Omental fat pad (tissue), 4 donors: ENCODE measurements around the gene EVA1C. TPM values are rescaled to one million over a fixed set of nuclear protein-coding genes. Genes with fewer than 3 reads are reported as not detected.
A peak's percentile ranks its signal among the peaks of the same experiment; 100 is the strongest.
"Not testable (repeated sequence)": the region's sequence is repeated elsewhere in the genome, so short reads cannot be mapped to it uniquely, and the experiment has no call there.

Source experiments
- ATAC-seq: fragments of 150-250 bp; one replicate; pipeline ENCODE4 v1.9.1; 2016; ENCODE audit warnings: mild to moderate bottlenecking, moderate library complexity; ENCODE audit not compliant: low FRiP score
- DNase-seq: peaks from one replicate; pipeline ENCODE4 v3.0.0-alpha.2; 2019; ENCODE audit warnings: low spot score
- total RNA-seq, 4 donors: library from RNA; depleted of rRNA; stranded (reverse); fragments of >200 nt; gene quantifications; one replicate each; pipeline ENCODE4 v1.1.0, GENCODE V29; 2016
- TF ChIP-seq, protein P1 (sequence below), 3 donors: fragments of 450-650 bp; IDR thresholded peaks; one replicate each; pipeline ENCODE4 v1.5.1; 2016 to 2017; ENCODE audit warnings: antibody characterized with exemption in 3 of 3, mild to moderate bottlenecking in 3 of 3, moderate library complexity in 2 of 3

The EVA1C gene
- total RNA-seq, 4 donors from 2014 or later: 41.1 to 108 (median 75.9) TPM

DNA sequence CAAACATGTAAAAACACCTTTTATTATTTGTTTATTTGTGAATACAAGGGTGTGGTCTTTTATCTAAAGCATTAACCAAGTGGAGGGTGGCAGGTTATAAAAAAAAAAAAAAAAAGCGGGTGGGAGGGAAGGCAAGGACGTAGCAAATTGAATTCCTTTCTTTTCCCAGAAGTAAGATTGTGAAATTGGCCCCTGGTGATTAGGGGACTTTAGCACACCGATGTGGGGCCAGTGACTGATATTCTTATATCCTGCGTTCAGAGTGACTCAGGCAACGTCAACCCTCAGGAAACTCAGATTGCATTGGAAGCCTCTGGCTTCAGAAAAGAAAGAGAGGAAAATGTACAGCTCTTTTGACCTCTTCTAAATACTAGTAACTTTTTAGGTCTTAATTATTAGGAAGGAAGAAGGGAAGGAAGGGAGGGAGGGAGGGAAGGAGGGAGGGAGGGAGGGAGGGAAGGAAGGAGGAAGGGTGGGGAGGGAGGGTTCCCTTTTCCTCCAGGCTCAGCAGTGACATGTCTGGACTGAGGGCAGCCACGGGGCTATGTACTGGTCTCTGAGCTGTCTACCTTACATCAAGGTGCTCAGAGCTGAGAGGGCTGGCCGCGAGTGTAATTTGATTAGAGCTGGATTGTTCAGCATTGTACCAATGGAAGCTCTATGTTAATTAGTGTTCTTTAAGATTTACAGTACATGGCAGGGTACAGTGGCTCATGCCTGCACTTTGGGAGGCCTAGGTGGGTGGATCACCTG, 30.2 kb downstream of the EVA1C start:
- TF ChIP-seq, protein P1, sequence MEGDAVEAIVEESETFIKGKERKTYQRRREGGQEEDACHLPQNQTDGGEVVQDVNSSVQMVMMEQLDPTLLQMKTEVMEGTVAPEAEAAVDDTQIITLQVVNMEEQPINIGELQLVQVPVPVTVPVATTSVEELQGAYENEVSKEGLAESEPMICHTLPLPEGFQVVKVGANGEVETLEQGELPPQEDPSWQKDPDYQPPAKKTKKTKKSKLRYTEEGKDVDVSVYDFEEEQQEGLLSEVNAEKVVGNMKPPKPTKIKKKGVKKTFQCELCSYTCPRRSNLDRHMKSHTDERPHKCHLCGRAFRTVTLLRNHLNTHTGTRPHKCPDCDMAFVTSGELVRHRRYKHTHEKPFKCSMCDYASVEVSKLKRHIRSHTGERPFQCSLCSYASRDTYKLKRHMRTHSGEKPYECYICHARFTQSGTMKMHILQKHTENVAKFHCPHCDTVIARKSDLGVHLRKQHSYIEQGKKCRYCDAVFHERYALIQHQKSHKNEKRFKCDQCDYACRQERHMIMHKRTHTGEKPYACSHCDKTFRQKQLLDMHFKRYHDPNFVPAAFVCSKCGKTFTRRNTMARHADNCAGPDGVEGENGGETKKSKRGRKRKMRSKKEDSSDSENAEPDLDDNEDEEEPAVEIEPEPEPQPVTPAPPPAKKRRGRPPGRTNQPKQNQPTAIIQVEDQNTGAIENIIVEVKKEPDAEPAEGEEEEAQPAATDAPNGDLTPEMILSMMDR (IDR thresholded peaks at IDR 0.05): no peak
- DNase-seq (no peak), ATAC-seq (peak; percentile 72)

- DNase-seq: no peak
- ATAC-seq: no peak
- TF ChIP-seq, protein P1 (IDR thresholded peaks at IDR 0.05): no peak
Observed at GRCh38 chr21:32445101-32445500, 32.6 kb downstream of the EVA1C start.

GRCh38 chr21:32446440-32446839, 33.9 kb downstream of the EVA1C start:
- not testable (repeated sequence) for DNase-seq
- peak; percentile 35 for ATAC-seq

DNA sequence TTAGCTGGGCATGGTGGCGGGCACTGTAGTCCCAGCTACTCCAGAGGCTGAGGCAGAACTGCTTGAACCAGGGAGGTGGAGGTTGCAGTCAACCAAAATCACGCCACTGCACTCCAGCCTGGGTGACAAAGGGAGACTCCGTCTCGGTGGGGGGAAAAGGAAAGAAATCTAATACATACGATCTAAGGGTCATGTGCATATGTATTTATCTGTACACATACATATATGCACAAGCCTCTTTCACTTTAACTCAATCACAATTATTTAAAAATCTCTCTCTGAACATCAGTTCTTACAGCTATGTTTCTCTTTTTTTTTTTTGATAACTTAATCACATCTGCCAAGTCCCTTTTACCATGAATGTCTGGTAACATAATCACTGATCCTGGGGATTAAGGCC, 34.7 kb downstream of the EVA1C start:
- TF ChIP-seq, protein P1 (IDR thresholded peaks at IDR 0.05): no peak
- ATAC-seq (no peak), DNase-seq (no peak)

DNA sequence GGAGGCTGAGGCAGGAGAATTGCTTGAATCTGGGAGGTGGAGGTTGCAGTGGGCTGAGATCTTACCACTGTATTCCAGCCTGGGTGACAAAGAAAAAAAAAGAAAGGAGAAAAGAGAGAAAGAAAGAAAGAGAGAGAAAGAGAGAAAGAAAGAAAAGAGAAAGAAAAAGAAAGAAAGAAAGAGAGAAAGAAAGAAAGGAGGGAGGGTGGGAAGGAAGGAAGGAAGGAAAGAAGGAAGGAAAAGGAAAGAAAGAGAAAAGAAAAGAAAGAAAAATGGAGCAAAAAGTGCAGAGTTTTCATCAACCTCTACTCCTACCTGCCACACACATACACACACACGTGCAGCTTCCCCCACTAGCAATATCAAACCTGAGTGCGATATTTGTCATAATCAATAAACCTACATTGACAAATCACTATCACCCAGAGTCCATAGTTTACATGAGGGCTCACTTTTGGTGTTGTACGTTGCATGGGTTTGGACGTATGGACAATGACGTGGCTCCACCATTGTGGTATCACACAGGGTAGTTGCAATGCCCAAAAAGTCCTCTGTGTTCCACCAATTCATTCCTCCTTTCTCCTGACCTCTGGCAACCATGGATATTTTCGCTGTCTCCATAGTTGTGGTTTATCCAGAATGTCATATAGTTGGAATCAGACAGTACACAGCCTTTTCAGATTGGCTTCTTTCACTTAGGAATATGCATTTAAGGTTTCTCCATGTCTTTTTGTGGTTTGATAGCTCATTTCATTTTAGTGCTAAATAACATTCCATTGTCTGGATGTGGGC, 36.5 kb downstream of the EVA1C start:
- DNase-seq: no peak
- no peak for ATAC-seq
- TF ChIP-seq, protein P1 (IDR thresholded peaks at IDR 0.05): no peak

DNA sequence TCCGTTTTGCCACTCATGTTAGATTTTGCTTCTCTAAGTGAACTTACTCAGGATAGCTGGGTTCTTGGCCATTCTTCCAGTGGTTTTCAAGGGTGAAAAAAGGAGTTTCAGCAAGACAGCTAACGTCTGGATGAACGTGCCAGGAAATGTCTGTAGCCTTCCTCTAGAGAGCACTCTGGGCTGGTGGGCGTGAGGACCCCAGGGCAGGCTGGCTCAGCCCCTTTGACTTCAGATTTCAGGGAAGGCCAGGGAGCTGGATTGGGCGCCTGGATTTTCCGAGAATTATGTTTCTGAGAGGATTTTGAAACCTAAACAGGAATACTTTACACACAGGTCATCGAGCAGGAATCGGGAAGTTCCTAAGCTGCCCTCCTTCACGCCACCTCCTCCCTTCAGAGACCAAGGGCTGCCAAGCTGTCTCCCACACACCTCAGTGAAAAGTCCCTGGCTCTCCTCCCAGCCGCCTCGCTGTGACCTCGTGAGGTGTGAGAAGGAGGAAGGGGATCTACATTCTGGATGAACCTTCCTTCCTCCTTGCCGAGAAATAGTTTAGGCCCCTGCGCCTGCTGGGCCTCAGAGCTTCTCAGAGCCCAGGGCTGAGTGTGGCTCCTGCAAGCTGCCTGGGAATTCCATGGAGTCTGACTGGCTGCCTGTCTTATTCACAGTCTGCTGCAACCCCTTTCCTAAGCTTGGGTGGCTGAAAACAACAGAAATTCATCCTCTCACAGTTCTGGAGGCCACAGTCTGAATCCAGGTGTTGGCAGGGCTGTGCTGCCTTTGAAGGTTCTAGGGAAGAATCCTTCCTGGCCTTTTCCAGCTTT, 38.6 kb downstream of the EVA1C start:
- ATAC-seq: peak; percentile 75
- not testable (repeated sequence) for DNase-seq

- not testable (repeated sequence) for ATAC-seq, DNase-seq
Observed at GRCh38 chr21:32452191-32452590, 39.7 kb downstream of the EVA1C start.

- no peak for DNase-seq
- TF ChIP-seq, protein P1 (IDR thresholded peaks at IDR 0.05): no peak
- no peak for ATAC-seq
Observed at GRCh38 chr21:32452641-32453040, 40.1 kb downstream of the EVA1C start.
